RPMI7951 (cell line): ENCODE results near the gene ZNF579. TPM values are rescaled to one million over a fixed set of nuclear protein-coding genes. Genes with fewer than 3 reads are reported as not detected.
A peak's percentile ranks its signal among the peaks of the same experiment; 100 is the strongest.

ENCODE experiments used
- DNase-seq: peaks from one replicate; pipeline ENCODE4 v3.0.0-alpha.2; 2012; ENCODE audit warnings: low read depth
- total RNA-seq: library from RNA; depleted of rRNA; stranded (reverse); fragments of >200 nt; shearing (Covaris generic); gene quantifications from 2 replicates; pipeline ENCODE4 v1.2.3, GENCODE V29; 2014; rRNA removed

Gene ZNF579
- total RNA-seq = 1.3 and 2.4 TPM in 2 replicates

GRCh38 chr19:55580628-55581144 is at the start of gene ZNF579:
TSS of gene ZNF579 (minus strand) at chr19:55580848. CDS start at chr19:55579639, 1,209 bp downstream.
- peak; percentile 86 for DNase-seq

- no peak for DNase-seq
Measured at GRCh38 chr19:55626350-55626749, 45.7 kb upstream of the ZNF579 start.

- DNase-seq = no peak
Measured at GRCh38 chr19:55625004-55625326, 44.3 kb upstream of the ZNF579 start.

- peak; percentile 85 for DNase-seq
Measured at GRCh38 chr19:55624109-55625003, 43.7 kb upstream of the ZNF579 start, which contains the start of gene ZNF784. TSS of gene ZNF784 (minus strand) at chr19:55624566. CDS start at chr19:55624561, 5 bp downstream.

GRCh38 chr19:55623561-55623960 is 42.9 kb upstream of the ZNF579 start:
- DNase-seq = no peak

- DNase-seq = no peak
Measured at GRCh38 chr19:55623130-55623529, 42.5 kb upstream of the ZNF579 start.

GRCh38 chr19:55622242-55622969 is 41.8 kb upstream of the ZNF579 start:
- DNase-seq = no peak

- no peak for DNase-seq
Measured at GRCh38 chr19:55621673-55622231, 41.1 kb upstream of the ZNF579 start.

- DNase-seq = no peak
Measured at GRCh38 chr19:55621205-55621672, 40.6 kb upstream of the ZNF579 start.

GRCh38 chr19:55620410-55621204 is 40.0 kb upstream of the ZNF579 start:
- no peak for DNase-seq

GRCh38 chr19:55619286-55619685 is 38.6 kb upstream of the ZNF579 start:
- no peak for DNase-seq

- no peak for DNase-seq
Measured at GRCh38 chr19:55618426-55618825, 37.8 kb upstream of the ZNF579 start.

GRCh38 chr19:55617426-55617825 is 36.8 kb upstream of the ZNF579 start:
- no peak for DNase-seq

- DNase-seq = no peak
Measured at GRCh38 chr19:55616395-55616875, 35.8 kb upstream of the ZNF579 start.

GRCh38 chr19:55615543-55616394 is 35.1 kb upstream of the ZNF579 start:
- no peak for DNase-seq

- DNase-seq = no peak
Measured at GRCh38 chr19:55614711-55615542, 34.3 kb upstream of the ZNF579 start.

- DNase-seq = no peak
Measured at GRCh38 chr19:55613930-55614710, 33.5 kb upstream of the ZNF579 start.

GRCh38 chr19:55613396-55613795 is 32.7 kb upstream of the ZNF579 start:
- no peak for DNase-seq
